OCI-LY3 (cell line): ENCODE measurements around the gene GADD45GIP1.

Experiments used
- H2AFZ ChIP-seq: fragments of 200-600, 300-600 bp; shearing (Covaris generic); 2 replicates; pipeline ENCODE4 v1.6.0; 2014; ENCODE audit warnings: antibody characterized with exemption, low read depth, low read length
- H3K27ac ChIP-seq: fragments of 200-600, 300-600 bp; sonication (generic); 2 replicates; pipeline ENCODE4 v1.5.1; 2014; ENCODE audit warnings: mild to moderate bottlenecking, low read length, moderate library complexity, mixed read lengths
- H3K27me3 ChIP-seq: fragments of 200-600, 300-600 bp; sonication (generic); 2 replicates; pipeline ENCODE4 v1.6.1; 2014; ENCODE audit warnings: low read depth, low read length, mixed read lengths
- H3K36me3 ChIP-seq: fragments of 200-600, 300-600 bp; sonication (generic); replicated peaks from 2 replicates; pipeline ENCODE3; 2014; ENCODE audit warnings: low read depth, low read length, mixed read lengths
- H3K4me1 ChIP-seq: fragments of 300-600, 200-600 bp; sonication (generic); 2 replicates; pipeline ENCODE4 v1.6.1; 2014; ENCODE audit warnings: low read length, mixed read lengths
- H3K4me2 ChIP-seq: fragments of 200-600, 300-600 bp; sonication (generic); 2 replicates; pipeline ENCODE4 v1.6.1; 2014; ENCODE audit warnings: low read length, mixed read lengths
- H3K4me3 ChIP-seq: fragments of 300-600, 200-600 bp; sonication (generic); 2 replicates; pipeline ENCODE4 v1.5.1; 2014; ENCODE audit warnings: antibody characterized with exemption, mild to moderate bottlenecking, low read length, moderate library complexity
- H3K79me2 ChIP-seq: fragments of 300-600, 200-600 bp; shearing (Covaris generic); 2 replicates; pipeline ENCODE4 v1.6.1; 2014; ENCODE audit warnings: mild to moderate bottlenecking, low read length, mixed read lengths
- H3K9ac ChIP-seq: fragments of 300-600, 200-600 bp; shearing (Covaris generic); 2 replicates; pipeline ENCODE4 v1.6.0; 2014; ENCODE audit warnings: mild to moderate bottlenecking, low read length, moderate library complexity
- H3K9me3 ChIP-seq: fragments of 200-600, 300-600 bp; shearing (Covaris generic); 2 replicates; pipeline ENCODE4 v1.6.1; 2014; ENCODE audit warnings: low read length, mixed read lengths; ENCODE audit not compliant: insufficient read depth
- H4K20me1 ChIP-seq: fragments of 200-600, 300-600 bp; sonication (generic); 2 replicates; pipeline ENCODE4 v1.6.1; 2016; ENCODE audit warnings: low read length, mixed read lengths; ENCODE audit not compliant: insufficient read depth
- EZH2phosphoT487 ChIP-seq: fragments of 200-600 bp; shearing (Covaris generic); IDR thresholded peaks from 2 replicates; pipeline ENCODE4 v1.6.1; 2018; ENCODE audit warnings: antibody characterized with exemption, mixed run types, low read depth
- TF ChIP-seq, protein P1 (sequence below): fragments of 200-600, 300-600 bp; sonication (generic); IDR thresholded peaks from 2 replicates; pipeline ENCODE4 v1.5.1; 2014; ENCODE audit warnings: antibody characterized with exemption, low read length, low read depth

Gene GADD45GIP1

DNA sequence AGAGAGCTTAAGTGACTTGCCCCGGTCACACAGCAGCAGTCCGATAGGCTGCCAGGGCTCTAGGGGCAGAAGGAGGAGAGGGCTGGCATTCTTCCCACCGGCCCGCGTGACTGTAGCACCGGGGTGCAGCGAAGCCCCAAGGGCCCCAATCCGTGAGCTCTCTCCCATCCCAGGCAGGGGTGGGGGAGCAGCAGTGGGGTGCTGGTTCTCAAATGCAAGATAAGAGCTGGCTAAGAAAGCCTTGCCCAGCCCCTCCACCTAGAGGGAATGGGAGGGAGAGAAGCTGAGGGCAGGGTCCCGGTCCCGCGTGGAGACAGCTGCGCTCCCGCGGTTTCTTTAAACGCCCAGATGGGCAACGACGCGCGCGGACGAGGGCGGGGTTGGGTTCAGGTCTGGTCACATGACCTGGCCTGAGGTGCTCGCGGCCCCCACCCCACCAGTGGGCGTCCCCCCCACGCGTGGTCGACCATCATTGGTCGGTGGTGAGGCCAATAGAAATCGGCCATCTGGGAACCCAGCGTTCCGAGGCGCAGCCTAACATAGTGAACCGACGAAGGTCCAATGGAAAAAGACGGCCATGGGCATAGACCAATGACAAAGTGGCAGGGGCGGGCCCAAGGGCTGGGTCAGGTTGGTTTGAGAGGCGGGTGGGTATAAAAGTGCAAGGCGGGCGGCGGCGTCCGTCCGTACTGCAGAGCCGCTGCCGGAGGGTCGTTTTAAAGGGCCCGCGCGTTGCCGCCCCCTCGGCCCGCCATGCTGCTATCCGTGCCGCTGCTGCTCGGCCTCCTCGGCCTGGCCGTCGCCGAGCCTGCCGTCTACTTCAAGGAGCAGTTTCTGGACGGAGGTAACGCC, 18.9 kb downstream of the GADD45GIP1 start, which contains the start of gene CALR:
TSS of gene CALR (plus strand) at position 683 of the 852 bp plus-strand sequence. CDS start at position 754, 71 bp downstream.
- Histone ChIP-seq H3K9me3 (no peaks in the 10 kb centered on the region), H3K36me3 (peaks cover 37% of the 10 kb centered on the region), H3K27me3 (no peaks in the 10 kb centered on the region), H3K27ac (peak within 1 kb of the TSS; percentile 96), H4K20me1 (peaks cover 26% of the 10 kb centered on the region), H2AFZ (no peak within 1 kb of the TSS), H3K4me3 (peak within 1 kb of the TSS; percentile 96), H3K4me2 (peak within 1 kb of the TSS; percentile 98), H3K9ac (peak within 1 kb of the TSS; percentile 100), H3K4me1 (peaks cover 58% of the 10 kb centered on the region), H3K79me2 (peaks cover 47% of the 10 kb centered on the region)
- TF ChIP-seq, protein P1, sequence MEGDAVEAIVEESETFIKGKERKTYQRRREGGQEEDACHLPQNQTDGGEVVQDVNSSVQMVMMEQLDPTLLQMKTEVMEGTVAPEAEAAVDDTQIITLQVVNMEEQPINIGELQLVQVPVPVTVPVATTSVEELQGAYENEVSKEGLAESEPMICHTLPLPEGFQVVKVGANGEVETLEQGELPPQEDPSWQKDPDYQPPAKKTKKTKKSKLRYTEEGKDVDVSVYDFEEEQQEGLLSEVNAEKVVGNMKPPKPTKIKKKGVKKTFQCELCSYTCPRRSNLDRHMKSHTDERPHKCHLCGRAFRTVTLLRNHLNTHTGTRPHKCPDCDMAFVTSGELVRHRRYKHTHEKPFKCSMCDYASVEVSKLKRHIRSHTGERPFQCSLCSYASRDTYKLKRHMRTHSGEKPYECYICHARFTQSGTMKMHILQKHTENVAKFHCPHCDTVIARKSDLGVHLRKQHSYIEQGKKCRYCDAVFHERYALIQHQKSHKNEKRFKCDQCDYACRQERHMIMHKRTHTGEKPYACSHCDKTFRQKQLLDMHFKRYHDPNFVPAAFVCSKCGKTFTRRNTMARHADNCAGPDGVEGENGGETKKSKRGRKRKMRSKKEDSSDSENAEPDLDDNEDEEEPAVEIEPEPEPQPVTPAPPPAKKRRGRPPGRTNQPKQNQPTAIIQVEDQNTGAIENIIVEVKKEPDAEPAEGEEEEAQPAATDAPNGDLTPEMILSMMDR = no peak
- no peak for TF ChIP-seq EZH2phosphoT487

DNA sequence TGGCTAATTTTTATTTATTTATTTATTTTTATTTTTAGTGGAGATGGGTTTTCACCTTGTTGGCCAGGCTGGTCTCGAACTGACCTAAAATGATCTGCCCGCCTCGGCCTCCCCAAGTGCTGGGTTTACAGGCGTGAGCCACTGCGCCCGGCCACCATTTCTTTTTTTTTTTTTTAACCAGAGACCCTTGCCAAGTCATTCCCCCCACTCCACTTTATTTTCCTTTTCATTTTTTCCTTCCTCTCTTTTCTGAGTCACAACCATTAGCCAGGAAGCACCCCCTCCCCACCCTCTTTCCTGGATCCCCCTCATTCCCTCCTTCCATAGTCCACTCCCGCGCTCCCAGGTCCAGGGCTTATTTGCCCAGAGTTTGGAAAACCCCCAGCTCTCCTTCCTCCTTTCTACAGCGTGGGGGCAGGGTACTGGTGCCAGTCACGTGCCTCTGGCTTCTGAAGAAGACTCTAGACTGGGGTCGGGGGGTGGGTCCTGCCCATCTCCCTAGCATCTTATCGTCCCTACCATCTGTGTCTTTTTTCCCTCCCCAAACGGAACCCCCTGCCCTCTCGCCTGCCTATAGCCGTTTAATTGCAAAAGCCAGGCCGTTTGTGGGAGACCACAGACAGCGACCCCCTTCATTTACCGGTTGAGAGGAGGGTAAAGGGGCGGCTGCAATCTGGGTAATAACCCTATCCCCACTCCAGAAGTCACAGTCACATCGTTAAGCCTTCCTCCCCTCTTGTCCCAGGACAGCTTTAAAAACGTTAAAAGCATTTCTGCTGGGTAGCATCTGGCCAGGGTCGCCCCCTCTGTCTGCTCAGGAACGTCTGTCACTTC, 19.7 kb downstream of the GADD45GIP1 start:
- H3K36me3 ChIP-seq = peaks cover 36% of the 10 kb centered on the region
- H3K9me3 ChIP-seq = no peaks in the 10 kb centered on the region
- H3K4me1 ChIP-seq = peaks cover 55% of the 10 kb centered on the region
- H3K4me3 ChIP-seq = peak overlapping the region; percentile 96
- peak overlapping the region; percentile 96 for H3K27ac ChIP-seq
- H2AFZ ChIP-seq = no peak overlapping the region
- TF ChIP-seq, protein P1 = no peak; the same call in 1 of the 2 replicates
- TF ChIP-seq EZH2phosphoT487 = no peak
- peak overlapping the region; percentile 93 for H3K9ac ChIP-seq
- peaks cover 53% of the 10 kb centered on the region for H3K79me2 ChIP-seq
- peak overlapping the region; percentile 95 for H3K4me2 ChIP-seq
- H4K20me1 ChIP-seq = peaks cover 31% of the 10 kb centered on the region
- no peaks in the 10 kb centered on the region for H3K27me3 ChIP-seq

DNA sequence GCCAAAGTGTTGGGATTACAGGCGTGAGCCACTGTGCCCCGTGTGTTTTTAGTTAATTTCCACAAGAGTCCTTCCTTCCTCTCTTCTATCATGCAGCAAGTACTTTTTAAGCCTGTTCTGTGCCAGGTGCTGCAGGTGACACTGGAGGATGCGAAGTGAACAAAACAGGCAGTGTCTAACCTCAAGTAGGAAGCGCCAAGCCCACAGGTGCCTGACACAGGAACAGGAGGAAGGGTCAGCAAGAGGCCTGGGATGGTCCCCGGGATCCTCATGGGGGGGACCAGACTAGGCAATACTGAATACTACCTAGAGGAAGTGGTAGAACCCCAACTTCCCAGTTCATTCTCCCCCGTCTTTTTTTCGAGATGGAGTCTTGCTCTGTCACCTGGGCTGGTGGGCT, 20.4 kb downstream of the GADD45GIP1 start:
- Histone ChIP-seq H3K27me3 (no peaks in the 10 kb centered on the region), H3K4me2 (peak overlapping the region; percentile 95), H3K4me1 (peaks cover 55% of the 10 kb centered on the region), H3K9me3 (no peaks in the 10 kb centered on the region), H2AFZ (peak overlapping the region; percentile 31; the same call in 1 of the 2 replicates), H3K4me3 (peak overlapping the region; percentile 96), H3K9ac (peak overlapping the region; percentile 93), H3K27ac (peak overlapping the region; percentile 96), H3K79me2 (peaks cover 53% of the 10 kb centered on the region), H3K36me3 (peaks cover 33% of the 10 kb centered on the region), H4K20me1 (peaks cover 35% of the 10 kb centered on the region)
- no peak for TF ChIP-seq EZH2phosphoT487
- TF ChIP-seq, protein P1 = no peak

DNA sequence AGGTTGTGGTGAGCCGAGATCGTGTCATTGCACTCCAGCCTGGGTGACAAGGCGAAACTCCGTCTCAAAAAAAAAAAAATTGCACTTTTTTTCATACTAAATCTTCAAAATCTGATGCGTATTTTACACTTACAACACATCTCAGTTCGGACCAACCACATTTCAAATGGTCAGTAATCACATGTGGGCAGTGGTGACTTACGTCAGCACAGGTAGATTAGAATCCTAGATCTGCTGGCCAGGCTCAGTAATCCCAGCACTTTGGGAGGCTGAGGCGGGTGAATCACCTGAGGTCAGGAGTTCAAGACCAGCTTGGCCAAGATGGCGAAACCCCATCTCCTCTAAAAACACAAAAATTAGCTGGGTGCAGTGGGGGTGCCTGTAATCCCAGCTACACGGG, 22.0 kb downstream of the GADD45GIP1 start:
- Histone ChIP-seq H3K79me2 (peaks cover 53% of the 10 kb centered on the region), H3K27ac (no peak overlapping the region)
- no peak for TF ChIP-seq EZH2phosphoT487
- TF ChIP-seq, protein P1 = no peak

More for the DNA sequence above, 22.0 kb downstream of the GADD45GIP1 start:
- H3K4me1 ChIP-seq = peaks cover 45% of the 10 kb centered on the region
- no peak overlapping the region for H3K9ac ChIP-seq
- H3K36me3 ChIP-seq = peaks cover 30% of the 10 kb centered on the region
- H3K27me3 ChIP-seq = no peaks in the 10 kb centered on the region
- H3K9me3 ChIP-seq = no peaks in the 10 kb centered on the region
- no peak overlapping the region for H3K4me2 ChIP-seq
- H2AFZ ChIP-seq = no peak overlapping the region
- peaks cover 27% of the 10 kb centered on the region for H4K20me1 ChIP-seq
- H3K4me3 ChIP-seq = no peak overlapping the region
